ENCODE measurements around the gene CCDC142.
A peak's percentile ranks its signal among the peaks of the same experiment; 100 is the strongest.
"Not testable (repeated sequence)": the region's sequence is repeated elsewhere in the genome, so short reads cannot be mapped to it uniquely, and the experiment has no call there.

CCDC142 gene

GRCh38 chr2:74464406-74464805 lies 18.4 kb downstream of the CCDC142 start:
- H3K36me3 ChIP-seq: peaks cover 32% of the 10 kb centered on the region
- H3K4me2 ChIP-seq: peak overlapping the region; percentile 96
- peak overlapping the region; percentile 86 for H3K27ac ChIP-seq
- peaks cover 25% of the 10 kb centered on the region for H3K4me1 ChIP-seq
- H3K9me3 ChIP-seq: no peaks in the 10 kb centered on the region
- no peaks in the 10 kb centered on the region for H3K27me3 ChIP-seq
- no peak for TF ChIP-seq Cebpa-rat (IDR thresholded peaks at IDR 0.05)
- peak overlapping the region; percentile 94 for H3K9ac ChIP-seq
- peak overlapping the region; percentile 83 for H3K4me3 ChIP-seq
- H4K20me1 ChIP-seq: peaks cover 36% of the 10 kb centered on the region; the same call in 1 of the 2 replicates

- Histone ChIP-seq H3K4me3 (no peak overlapping the region), H4K20me1 (peaks cover 36% of the 10 kb centered on the region; the same call in 1 of the 2 replicates), H3K27ac (no peak overlapping the region), H3K9me3 (no peaks in the 10 kb centered on the region), H3K4me2 (no peak overlapping the region), H3K4me1 (peaks cover 32% of the 10 kb centered on the region), H3K36me3 (peaks cover 32% of the 10 kb centered on the region), H3K9ac (no peak overlapping the region), H3K27me3 (no peaks in the 10 kb centered on the region)
- TF ChIP-seq Cebpa-rat (IDR thresholded peaks at IDR 0.05): no peak
Measured at GRCh38 chr2:74462786-74463105, 20.1 kb downstream of the CCDC142 start.

GRCh38 chr2:74462054-74462785 lies 20.6 kb downstream of the CCDC142 start:
- H3K9ac ChIP-seq: no peak overlapping the region
- peaks cover 32% of the 10 kb centered on the region for H3K36me3 ChIP-seq
- H3K9me3 ChIP-seq: no peaks in the 10 kb centered on the region
- no peaks in the 10 kb centered on the region for H3K27me3 ChIP-seq
- no peak overlapping the region for H3K4me3 ChIP-seq
- H3K4me2 ChIP-seq: no peak overlapping the region
- no peak overlapping the region for H3K27ac ChIP-seq
- TF ChIP-seq Cebpa-rat (IDR thresholded peaks at IDR 0.05): no peak
- peaks cover 36% of the 10 kb centered on the region; the same call in 1 of the 2 replicates for H4K20me1 ChIP-seq
- peaks cover 32% of the 10 kb centered on the region for H3K4me1 ChIP-seq

GRCh38 chr2:74461187-74462053 lies 21.4 kb downstream of the CCDC142 start:
- Histone ChIP-seq H3K4me2 (no peak overlapping the region), H3K27me3 (no peaks in the 10 kb centered on the region), H4K20me1 (peaks cover 36% of the 10 kb centered on the region; the same call in 1 of the 2 replicates), H3K9ac (no peak overlapping the region), H3K27ac (no peak overlapping the region), H3K36me3 (peaks cover 32% of the 10 kb centered on the region), H3K9me3 (no peaks in the 10 kb centered on the region), H3K4me3 (no peak overlapping the region), H3K4me1 (peaks cover 38% of the 10 kb centered on the region)
- no peak for TF ChIP-seq Cebpa-rat (IDR thresholded peaks at IDR 0.05)

- peaks cover 36% of the 10 kb centered on the region; the same call in 1 of the 2 replicates for H4K20me1 ChIP-seq
- not testable (repeated sequence) for H3K4me3 ChIP-seq, H3K27me3 ChIP-seq, H3K9me3 ChIP-seq, H3K27ac ChIP-seq, H3K4me2 ChIP-seq, H3K9ac ChIP-seq
- peaks cover 32% of the 10 kb centered on the region for H3K36me3 ChIP-seq
- H3K4me1 ChIP-seq: peaks cover 46% of the 10 kb centered on the region
Measured at GRCh38 chr2:74460187-74460586, 22.6 kb downstream of the CCDC142 start.

- not testable (repeated sequence) for H3K9me3 ChIP-seq, H3K27me3 ChIP-seq, H3K27ac ChIP-seq
- H3K4me2 ChIP-seq: peak overlapping the region; percentile 97
- peaks cover 34% of the 10 kb centered on the region; the same call in 1 of the 2 replicates for H4K20me1 ChIP-seq
- peak overlapping the region; percentile 87; the same call in 1 of the 2 replicates for H3K9ac ChIP-seq
- peak overlapping the region; percentile 80 for H3K4me3 ChIP-seq
- H3K4me1 ChIP-seq: peaks cover 47% of the 10 kb centered on the region
- H3K36me3 ChIP-seq: peaks cover 32% of the 10 kb centered on the region
Measured at GRCh38 chr2:74459503-74460118, 23.2 kb downstream of the CCDC142 start.

GRCh38 chr2:74458938-74459363 lies 23.8 kb downstream of the CCDC142 start:
- Histone ChIP-seq H3K9ac (peak overlapping the region; percentile 87), H3K4me1 (peaks cover 47% of the 10 kb centered on the region), H3K4me2 (peak overlapping the region; percentile 97), H3K27me3 (no peaks in the 10 kb centered on the region), H3K27ac (peak overlapping the region; percentile 82), H3K36me3 (peaks cover 32% of the 10 kb centered on the region), H4K20me1 (peaks cover 28% of the 10 kb centered on the region; the same call in 1 of the 2 replicates), H3K9me3 (no peaks in the 10 kb centered on the region), H3K4me3 (peak overlapping the region; percentile 80)
- TF ChIP-seq Cebpa-rat (IDR thresholded peaks at IDR 0.05): no peak

- H3K9ac ChIP-seq: peak within 1 kb of the TSS; percentile 89
- no peaks in the 10 kb centered on the region for H3K9me3 ChIP-seq
- H4K20me1 ChIP-seq: peaks cover 25% of the 10 kb centered on the region; the same call in 1 of the 2 replicates
- H3K36me3 ChIP-seq: peaks cover 32% of the 10 kb centered on the region
- peaks cover 41% of the 10 kb centered on the region for H3K4me1 ChIP-seq
- no peak for TF ChIP-seq Cebpa-rat (IDR thresholded peaks at IDR 0.05)
- peak within 1 kb of the TSS; percentile 92 for H3K27ac ChIP-seq
- H3K27me3 ChIP-seq: no peaks in the 10 kb centered on the region
- peak within 1 kb of the TSS; percentile 80 for H3K4me3 ChIP-seq
- peak within 1 kb of the TSS; percentile 99 for H3K4me2 ChIP-seq
Measured at GRCh38 chr2:74458132-74458937, 24.5 kb downstream of the CCDC142 start, which contains the start of gene WBP1. Gene WBP1 (plus strand): TSS chr2:74458438. CDS start chr2:74458603, 165 bp downstream.
